Measurements from ENCODE around the gene RCOR3.
A peak's percentile ranks its signal among the peaks of the same experiment; 100 is the strongest.
"Not testable (repeated sequence)": the region's sequence is repeated elsewhere in the genome, so short reads cannot be mapped to it uniquely, and the experiment has no call there.

RCOR3 gene

DNA sequence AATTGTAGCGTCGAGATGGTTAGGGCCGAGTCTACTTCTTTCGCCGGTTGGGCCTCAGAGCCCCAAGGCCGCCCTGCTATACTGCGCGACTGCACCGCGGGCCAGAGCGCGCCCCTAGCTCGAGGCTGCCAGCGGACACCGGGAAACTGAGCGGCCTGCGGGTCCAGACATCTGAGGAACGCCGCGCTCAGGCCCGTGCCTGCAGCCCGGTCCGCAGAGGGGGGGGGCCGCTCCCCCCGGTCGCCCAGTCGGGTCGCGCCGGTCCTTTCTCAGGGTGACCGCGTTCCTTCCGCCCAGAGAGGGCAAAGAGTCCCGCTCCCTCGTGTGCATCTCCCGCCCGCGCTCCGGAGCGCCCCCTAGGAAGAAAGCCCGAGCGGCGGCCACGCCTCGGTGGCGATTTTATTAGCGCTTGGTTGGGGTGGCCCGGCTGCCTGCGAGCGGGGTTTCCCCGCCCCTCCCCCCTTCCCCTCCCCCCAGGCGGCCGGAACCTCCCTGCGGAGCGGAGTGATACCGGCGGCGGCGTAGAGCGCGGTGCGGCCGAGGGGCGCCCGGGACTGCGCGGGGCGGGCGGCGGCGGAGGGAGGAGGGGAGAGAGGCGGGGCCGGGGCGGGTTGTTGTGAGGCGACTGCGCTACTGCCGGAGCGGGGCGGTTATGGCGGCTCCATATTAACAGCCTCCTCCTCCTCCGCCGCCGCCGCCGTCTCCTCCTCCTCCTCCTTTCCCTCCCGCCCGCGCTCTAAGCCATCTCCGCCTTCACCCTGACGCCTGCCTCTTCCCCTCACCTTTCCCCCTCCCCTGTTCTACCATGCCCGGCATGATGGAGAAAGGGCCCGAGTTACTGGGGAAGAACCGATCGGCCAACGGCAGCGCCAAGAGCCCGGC is at the start of gene RCOR3:
TSS of gene RCOR3 (plus strand) at position 611 of the 882 bp plus-strand sequence. CDS start at position 806, 195 bp downstream.
- DNase-seq = peak; percentile 85 to 91 (median 86)

DNA sequence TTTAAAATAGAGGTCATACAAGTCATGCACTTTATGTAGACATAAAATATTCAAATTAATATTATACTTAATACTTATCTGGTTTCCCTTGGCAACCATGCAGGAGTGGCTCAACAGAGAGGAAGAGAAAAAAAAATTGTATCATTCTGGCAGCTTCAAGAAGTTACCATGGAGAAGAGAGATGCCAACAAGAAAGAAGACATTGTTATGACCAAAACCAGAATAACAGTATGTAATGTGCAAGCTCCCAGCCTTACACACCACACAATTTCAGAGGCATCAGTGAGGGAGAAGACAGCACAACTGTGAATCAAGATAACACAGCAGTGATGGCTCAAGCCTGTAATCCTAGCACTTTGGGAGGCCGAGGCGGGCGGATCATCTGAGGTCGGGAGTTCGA is 49.1 kb upstream of the RCOR3 start:
- DNase-seq = no peak

DNA sequence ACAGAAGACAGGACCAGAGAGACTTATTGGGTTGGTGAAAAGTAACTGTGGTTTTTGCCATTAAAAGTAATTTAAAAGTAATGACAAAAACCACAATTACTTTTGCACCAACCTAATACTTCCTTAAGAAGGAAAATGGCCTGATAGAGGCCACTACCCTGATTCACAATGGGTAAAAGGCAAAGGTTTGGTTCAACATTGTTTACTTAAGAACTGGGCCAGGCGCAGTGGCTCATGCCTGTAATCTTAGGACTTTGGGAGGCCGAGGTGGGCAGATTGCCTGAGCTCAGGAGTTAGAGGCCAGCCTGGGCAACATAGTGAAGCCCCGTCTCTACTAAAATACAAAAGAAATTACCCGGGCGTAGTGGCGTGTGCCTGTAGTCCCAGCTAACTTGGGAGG is 48.2 kb upstream of the RCOR3 start:
- DNase-seq = no peak

DNA sequence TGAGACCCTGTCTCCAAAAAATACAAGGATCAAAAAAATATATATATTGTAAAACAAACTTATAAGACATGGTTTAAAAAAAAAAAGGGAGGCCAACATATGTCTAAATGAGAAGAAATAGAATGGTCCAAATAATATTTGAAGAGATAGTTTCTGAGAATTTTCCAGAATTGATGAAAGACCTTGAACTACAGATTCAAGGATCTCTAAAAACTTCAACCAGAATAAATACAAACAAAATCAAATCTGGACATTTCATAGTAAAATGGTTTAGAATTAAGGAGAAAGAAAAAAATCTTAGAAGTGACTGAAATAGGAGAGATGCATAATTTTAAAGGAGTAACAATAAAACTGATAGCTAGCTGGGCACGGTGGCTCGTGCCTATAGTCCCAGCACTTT is 45.5 kb upstream of the RCOR3 start:
- no peak for DNase-seq

DNA sequence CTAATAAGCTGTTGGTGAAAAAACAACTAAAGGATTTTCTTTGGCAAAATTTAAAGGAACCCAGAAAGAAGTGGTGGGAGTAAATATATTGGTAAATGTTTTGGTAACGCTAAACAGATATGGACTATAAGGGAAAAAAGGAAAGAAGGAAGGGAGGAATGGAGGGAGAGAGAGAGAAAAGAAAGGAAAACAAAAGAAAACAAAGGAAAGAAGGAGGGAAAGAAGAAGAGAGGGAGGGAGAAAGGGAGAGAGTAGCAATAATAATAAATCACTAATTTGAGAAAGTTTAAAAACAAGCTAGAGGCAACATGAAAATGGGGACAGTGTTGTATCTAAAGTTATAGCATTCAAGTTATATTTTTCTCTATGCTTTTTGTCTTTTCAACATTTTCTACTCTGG is 43.6 kb upstream of the RCOR3 start:
- no peak for DNase-seq

DNA sequence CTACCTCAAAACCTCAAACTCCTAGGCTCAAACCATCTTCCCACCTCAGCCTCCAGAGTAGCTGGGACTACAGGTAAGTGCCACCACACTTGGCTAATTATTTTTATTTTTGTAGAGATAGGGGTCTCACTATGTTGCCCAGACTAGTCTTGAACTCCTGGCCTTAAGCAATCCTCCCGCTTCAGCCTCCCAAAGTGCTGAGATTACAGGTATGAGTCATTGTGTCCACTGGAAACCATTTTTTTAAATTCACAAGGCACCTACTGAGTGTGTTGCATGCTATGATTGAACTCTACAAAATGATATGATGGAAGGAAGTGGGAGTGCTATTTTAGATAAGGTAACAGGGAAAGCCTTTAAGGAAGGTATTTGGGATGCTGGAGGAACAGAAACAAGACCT is 41.8 kb upstream of the RCOR3 start:
- no peak for DNase-seq

DNA sequence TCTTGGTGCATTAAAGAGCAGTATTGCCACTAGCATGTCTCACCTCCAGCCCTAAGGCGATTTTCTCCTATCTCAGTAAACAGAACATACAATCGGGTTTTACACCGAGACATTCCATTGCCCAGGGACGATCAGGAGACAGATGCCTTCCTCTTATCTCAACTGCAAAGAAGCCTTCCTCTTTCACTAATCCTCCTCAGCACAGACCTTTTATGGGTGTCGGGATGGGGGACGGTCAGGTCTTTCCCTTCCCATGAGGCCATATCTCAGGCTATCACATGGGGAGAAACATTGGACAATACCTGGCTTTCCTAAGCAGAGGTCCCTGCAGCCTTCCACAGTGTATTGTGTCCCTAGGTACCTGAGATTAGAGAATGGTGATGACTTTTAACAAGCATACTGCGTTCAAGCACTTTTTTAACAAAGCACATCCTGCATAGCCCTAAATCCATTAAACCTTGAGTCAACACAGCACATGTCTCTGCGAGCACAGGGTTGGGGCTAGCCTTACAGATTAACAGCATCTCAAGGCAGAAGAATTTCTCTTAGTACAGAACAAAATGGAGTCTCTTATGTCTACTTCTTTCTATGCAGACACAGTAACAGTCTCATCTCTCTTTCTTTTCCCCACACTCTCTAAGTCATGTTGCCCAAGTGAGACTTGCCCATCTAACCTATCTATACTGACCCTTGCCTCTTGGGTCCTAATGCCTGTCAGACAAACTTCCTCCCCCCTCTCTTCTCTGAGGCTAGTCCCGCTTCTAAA is 36.5 kb upstream of the RCOR3 start:
- not testable (repeated sequence) for DNase-seq

DNA sequence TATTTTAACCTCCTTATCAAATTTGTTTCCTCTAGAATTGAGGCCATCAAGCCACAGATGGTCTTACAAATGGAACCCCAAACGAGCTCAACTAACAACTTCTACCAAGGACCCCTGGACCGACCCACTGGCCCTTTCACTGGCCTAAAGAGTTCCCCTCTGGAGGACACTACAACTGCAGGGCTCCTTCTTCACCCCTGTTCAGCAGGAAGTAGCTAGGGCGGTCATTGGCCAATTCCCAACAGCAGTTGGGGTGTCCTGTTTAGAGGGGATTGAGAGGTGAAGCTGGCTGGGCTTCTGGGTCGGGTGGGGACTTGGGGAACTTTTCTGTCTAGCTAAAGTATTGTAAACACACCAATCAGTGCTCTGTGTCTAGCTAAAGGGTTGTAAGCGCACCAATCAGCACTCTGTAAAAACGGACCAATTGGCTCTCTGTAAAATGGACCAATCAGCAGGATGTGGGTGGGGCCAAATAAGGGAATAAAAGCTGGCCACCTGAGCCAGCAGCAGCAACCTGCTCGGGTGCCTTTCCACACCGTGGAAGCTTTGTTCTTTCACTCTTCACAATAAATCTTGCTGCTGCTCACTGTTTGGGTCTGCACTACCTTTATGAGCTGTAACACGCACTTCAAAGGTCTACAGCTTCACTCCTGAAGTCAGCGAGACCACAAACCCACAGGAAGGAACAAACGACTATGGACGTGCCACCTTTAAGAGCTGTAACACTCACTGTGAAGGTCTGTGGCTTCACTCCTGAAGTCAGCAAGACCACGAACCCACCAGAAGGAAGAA is 30.4 kb upstream of the RCOR3 start:
- DNase-seq = peak in 1 of 4 experiments; percentile 3

DNA sequence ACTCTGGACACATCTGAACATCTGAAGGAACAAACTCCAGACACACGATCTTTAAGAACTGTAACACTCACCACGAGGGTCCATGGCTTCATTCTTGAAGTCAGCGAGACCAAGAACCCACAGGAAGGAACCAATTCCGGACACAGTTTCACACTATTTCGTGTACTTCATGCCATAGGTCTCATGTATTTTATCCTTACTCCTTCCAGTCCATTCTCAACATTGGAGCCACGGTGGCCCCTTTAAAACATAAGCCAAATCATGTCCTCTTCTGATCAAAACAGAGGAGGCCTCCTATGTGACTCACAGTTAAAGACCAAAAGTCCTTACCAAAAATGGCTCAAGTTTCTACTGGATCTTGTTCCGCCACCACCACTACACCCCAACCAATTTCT is 29.8 kb upstream of the RCOR3 start:
- DNase-seq = no peak

DNA sequence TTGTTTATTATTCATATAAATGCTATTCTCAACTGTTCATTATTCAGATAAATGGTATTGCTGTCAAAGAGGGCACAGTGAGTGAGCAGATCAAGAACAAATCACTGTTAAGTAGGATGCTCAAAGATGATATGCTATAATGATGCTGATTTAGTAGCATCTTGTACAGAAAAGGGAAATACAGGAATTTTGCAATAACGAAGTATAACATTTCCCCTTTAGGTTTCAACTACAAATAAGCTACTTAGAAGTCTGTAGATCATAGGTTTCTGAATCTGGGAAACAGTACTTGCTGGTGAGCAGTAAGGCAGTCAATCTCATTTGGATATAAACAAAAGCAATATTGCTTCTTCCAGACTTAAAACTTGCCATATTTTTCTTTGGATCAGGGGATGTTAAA is 27.3 kb upstream of the RCOR3 start:
- DNase-seq = no peak

DNA sequence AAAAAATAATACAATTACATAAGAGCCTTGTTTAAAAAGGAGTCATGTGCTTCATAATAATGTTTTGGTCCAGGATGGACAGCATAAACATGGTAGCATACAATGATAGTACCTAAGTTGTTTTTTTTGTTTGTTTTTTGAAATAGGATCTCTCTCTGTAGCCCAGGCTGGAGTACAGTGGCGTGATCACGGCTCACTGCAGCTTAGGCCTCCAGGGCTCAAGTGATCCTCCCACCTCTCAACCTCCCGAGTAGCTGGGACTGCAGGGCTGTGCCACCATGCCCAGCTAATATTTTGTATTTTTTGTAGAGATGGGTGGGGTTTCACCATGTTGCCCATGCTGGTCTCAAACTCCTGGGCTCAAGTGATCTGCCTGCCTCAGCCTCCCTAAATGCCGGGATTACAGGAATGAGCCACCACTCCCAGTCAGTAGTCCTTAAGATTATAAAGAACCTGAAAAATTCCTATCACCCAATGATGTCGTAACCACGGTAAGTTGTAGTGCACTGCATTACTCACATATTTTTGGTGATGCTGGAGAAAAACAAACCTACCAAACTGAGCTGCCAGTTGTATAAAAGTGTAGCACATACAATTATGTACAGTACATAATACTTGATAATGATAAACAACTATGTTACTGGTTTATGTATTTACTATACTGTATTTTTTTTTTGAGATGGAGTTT is 22.4 kb upstream of the RCOR3 start:
- no peak for DNase-seq

DNA sequence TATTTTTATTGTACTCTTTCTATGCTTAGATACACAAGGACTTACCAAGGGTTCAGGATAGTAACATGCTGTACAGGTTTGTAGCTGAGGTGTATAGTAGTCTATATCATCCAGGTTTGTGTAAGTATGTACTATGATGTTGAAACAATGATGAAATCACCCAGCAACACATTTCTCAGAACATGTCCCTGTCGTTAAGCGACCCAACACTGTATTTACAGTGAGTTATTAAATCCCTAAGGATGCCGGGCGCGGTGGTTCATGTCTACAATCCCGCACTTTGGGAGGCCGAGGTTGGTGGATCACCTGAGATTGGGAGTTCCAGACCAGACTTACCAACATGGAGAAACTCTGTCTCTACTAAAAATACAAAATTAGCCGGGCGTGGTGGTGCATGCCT is 21.6 kb upstream of the RCOR3 start:
- DNase-seq = no peak

DNA sequence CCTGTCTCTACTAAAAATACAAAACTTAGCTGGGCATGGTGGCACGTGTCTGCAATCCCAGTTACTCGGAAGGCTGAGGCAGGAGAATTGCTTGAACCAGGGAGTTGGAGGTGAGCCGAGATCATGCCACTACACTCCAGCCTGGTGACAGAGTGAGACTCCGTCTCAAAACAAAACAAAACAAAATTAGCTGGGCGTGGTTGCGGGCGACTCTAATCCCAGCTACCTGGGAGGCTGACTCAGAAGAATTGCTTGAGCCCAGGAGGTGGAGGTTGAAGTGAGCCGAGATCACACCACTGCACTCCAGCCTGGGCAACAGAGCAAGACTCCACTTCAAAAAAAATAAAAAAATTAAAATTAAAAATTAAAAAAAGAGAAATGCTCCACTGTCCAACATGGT is 18.6 kb upstream of the RCOR3 start:
- not testable (repeated sequence) for DNase-seq

DNA sequence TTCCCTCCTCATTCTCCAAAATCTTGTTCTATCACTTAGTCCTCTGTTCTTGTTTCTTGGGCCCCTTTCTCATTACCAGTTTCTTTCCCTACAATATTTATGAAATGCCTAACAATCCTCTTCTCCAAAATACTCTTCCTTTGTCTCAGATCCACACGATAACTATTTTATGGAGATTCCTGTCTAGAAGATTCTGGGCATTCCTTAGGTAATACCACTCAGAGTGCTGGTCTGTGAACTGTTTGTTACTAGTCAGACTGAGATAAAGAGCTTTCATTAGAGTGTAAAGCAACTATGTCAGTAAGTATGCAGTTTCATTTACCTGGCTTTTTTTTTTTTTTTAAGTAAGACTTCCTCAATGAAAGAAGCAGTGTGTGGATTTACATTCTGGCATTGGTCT is 18.1 kb upstream of the RCOR3 start:
- no peak for DNase-seq

DNA sequence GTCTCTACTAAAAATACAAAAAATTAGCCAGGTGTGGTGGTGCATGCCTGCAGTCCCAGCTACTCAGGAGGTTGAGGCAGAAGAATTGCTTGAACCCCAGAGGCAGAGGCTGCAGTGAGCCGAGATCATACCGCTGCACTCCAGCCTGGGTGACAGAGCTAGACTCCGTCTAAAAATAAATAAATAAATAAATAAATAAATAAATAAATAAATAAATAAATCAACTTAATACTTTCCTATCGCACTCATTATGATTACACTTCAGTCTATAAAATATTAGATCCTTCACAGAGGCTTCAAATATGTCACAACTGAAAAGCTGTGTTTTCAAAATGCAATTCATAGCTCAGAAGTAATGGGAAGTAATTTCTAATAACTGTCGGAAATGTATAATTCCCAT is 15.5 kb upstream of the RCOR3 start:
- not testable (repeated sequence) for DNase-seq

DNA sequence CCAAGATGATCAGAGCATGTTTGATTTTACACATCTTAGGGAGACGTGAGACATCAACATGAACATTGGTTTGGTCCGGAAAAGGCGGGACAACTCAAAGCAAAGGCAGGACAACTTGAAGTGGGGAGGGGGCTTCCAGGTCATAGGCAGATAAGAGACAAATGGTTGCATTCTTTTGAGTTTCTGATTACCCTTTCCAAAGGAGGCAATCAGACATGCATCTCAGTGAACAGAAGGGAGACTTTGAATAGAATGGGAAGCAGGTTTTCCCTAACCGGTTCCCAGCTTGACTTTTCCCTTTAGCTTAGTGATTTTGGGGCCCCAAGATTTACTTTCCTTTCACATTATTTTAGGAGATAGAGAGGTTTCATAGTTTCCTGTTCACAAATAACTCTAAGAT is 12.6 kb upstream of the RCOR3 start:
- DNase-seq = not testable (repeated sequence)

DNA sequence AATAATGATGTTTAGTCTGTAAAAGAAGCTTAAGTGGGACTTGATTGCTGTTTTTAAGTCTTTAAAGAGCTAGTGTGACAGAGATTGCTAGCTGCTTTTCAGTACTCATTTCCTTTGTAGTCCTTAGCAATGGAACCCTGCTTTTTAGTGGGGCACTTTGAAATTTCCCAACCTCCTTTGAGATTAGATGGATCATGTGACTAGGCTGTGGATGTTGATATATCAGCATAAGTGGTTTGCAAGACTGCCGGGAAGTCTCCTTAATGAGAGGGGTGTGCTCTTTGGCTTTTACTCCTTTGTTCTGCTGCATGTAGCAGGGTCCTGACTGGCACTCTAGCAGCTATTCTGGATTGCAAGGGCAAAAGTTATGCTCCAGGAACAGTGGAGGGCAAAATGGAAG is 11.2 kb upstream of the RCOR3 start:
- DNase-seq = no peak

DNA sequence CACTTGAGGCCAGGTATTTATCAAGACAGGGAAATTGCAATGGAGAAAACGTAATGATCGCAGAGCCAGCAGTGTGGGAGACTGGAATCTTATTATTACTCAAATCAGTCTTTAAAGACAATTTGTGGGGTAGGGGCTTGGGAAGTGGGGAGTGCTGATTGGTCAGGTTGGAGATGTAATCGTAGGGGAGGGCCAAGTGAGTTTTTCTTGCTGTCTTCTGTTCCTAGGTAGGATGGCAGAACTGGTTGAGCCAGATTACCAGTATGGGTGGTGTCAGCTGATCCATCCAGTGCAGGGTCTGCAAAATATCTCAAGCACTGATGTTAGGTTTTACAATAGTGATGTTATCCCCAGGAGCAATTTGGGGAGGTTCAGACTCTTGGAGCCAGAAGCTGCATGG is 9.6 kb upstream of the RCOR3 start:
- not testable (repeated sequence) for DNase-seq

DNA sequence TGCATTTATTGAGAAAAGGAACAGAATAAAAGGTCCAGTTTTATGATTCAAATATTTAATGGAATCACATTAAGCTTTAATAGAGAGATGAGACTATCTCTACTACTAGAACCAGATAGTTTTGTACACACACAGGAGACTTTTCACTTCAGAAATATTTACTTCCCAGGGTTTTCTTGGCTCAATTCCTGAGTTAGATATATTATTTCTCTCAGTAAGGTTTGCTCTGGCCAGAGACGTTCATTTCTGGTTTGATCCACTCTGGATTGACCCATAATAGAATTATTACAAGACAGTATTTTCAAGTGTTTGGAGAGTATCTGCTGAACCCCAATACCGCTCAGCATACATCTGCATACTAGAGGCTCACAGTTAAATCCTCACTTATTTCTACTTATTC is 1.3 kb upstream of the RCOR3 start:
- DNase-seq = no peak

DNA sequence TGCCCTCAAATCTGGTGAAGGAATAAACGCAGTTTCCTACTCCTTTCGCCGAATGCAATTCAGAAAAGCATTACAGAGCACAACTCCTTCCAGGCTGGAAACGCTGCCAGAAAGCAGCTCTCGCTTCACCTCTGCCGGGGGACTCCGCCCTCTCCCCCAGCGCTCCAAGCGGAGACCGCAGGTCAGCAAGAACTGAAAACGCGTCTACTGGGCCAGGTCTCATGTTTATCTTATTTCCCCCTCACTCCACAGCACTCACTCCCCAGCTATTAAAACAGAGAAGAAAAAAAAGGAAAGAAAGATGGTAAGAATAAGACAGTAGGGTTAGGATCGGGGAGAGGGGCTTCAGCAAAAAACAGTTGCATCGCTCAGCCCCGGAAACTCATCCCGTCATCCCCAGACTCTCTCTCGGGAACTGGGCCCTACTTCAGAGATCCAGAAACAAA is 833 bp upstream of the RCOR3 start:
- DNase-seq = peak; percentile 4 to 19 (median 5)

DNA sequence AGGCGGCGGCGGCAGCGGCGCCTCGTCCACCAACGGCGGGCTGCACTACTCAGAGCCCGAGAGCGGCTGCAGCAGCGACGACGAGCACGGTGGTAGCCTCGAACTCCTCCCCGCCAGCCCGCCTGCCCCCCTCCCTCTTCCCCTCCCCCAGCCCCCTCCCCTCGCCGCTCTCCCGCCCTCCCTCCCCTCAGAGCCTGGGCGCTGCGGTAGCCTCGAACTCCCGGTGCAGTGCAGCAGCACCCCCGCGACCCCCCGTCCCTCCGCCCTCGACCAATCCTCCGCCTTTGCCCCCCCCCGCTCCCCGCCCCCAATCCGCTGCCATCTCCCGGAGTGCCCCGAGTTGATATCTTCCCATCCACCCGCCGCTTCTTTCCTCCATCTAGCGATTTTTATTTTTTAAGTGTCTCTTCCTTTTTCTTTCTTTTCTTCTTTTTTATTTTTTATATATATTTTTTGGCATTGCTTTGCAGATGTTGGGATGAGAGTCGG is 516 bp downstream of the RCOR3 start:
- peak in 3 of 4 experiments; percentile 33 to 57 (median 53) for DNase-seq

Measured in activated CD4-positive, CD25-positive, alpha-beta regulatory T cell (primary cell).